Measurements from ENCODE around the gene HTR3C.

The HTR3C gene

DNA sequence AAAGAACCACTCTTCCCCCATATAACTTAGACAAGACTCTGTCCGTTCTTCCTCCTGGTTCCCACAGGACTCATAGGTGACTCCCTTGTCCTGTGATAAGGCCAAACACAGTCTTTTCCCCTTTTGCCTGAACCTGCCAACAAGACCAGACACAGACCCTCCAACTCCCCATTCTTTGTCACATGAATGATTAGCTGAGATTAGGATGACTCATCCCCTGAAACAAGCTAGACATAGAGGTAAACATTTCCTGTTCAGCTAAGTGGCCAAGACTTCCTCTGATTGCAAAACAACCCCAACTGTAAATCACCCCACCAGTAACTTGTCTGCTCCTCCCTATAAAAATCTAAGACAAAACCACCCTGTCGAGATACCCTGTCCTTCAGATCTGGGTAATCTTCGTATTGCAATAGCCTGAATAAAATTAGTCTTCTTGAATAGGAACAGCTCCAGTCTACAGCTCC, 32.6 kb downstream of the HTR3C start:
- in situ Hi-C loops (cut with MboI; ENCODE audit: low sequenced_read_pairs): no loop called here

DNA sequence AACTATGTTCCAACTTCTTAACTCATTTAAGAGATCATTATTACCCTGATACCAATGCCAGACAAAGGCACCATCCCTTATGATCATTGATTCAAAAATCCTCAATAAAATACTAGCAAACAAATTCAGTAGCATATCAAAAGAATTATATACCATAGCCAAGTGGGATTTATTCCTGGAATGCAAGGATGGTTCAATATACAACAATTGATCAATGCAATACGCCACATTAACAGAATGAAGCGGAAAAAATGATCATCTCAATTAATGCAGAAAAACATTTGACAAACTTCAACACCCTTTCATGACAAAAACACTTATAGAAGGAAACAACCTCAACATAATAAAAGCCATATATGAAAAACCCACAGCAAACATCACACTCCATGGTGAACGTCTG, 39.4 kb downstream of the HTR3C start:
- in situ Hi-C loops (cut with MboI; ENCODE audit: low sequenced_read_pairs): no loop called here

DNA sequence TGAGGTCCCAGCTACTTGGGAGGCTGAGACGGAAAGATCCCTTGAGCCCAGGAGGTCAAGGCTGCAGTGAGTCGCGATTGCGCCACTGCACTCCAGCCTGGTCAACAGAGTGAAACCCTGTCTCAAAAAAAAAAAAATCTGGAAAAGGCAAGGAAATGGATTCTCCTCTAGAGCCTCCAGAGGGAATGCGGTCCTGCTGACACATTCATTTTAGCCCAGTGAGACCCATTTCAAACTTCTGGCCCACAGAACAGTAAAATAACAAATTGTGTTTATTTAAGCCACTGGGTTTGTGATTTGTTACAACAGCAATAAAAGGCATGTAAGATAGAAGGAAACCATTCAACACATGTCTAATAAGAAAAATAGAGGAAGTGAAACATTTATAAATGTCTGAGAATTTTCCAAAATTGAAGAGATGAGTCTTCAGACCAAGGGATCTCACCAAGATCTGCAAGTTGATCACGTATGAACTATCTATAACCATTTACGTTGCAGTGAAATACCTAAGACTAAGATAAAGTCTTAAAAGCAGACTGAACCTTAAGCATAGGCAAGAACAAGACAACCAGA, 44.0 kb downstream of the HTR3C start, which contains the start of gene HTR3E:
TSS of gene HTR3E (plus strand) at position 254 of the 573 bp plus-strand sequence. CDS start 466 bp downstream, outside the sequence.
- in situ Hi-C loops (cut with MboI; ENCODE audit: low sequenced_read_pairs): no loop called here

DNA sequence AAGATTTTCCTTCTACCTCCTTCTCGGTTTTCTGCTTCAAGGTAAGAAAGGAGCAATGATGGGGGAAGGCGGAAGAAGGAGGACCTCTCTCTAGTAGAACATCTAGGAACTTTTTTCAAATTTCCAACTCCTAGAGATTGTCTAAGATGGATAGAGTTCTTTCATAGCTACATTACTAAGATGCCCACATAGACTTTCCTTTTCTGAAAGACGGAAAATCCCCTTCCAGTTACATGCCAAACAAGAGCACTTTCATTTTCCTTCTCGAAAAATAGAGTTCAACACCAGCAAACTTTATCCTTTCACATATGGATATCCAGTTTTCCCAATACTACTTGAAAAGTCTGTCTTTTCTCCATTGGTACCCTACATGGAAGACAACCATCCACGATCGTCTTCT, 44.7 kb downstream of the HTR3C start:
- in situ Hi-C loops (cut with MboI; ENCODE audit: low sequenced_read_pairs): no loop called here

DNA sequence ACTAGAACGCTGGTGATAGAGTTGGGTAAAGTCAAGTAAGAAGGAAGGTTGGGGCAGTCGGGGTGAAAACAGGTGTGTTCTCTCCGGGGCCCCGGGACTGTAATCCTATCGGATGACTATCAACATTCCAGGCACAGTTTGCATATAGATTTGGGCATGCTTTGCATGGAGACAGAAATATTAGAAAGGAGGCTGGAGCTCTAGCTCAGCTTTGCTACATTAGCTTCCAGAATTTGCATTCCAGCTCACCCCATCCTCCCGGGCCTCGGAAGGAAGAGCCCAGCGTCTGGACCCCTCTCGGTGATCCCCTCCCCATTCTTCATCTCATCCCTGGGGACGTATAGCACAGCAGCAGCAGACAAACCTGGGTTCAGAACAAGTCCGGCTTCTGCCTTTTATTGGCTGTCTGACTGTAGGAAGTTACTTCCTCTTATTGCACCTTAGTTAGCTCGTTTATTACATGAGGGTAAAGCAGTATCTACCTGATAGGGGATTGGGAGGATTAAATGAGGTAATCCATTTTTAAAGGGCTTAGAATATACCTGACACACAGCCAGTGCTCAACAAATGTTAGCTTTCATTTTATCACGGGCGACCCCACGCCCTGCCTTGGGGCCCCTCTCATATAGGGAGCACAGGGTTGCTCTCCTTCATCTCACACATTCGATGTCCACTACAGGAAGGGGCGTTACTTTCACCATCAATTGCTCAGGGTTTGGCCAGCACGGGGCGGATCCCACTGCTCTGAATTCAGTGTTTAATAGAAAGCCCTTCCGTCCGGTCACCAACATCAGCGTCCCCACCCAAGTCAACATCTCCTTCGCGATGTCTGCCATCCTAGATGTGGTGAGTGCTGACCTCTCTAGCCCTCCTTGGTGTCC, 47.2 kb downstream of the HTR3C start:
- in situ Hi-C loops (cut with MboI; ENCODE audit: low sequenced_read_pairs): no loop called here

Measured in HL-60/S4 treated with phorbol 12-myristate 13-acetate at 8.2 ng/mL for 4 days and 3 days (cell line).